CD4-positive, alpha-beta T cell (primary cell): Measurements from ENCODE around the gene GABRB3. TPM values are rescaled to one million over a fixed set of nuclear protein-coding genes. Genes with fewer than 3 reads are reported as not detected.

ENCODE experiments used
- ATAC-seq: fragments of 200-7000 bp; cut with Tn5 transposase; one replicate; pipeline ENCODE4 v1.10.0; 2022; ENCODE audit warnings: mild to moderate bottlenecking; ENCODE audit not compliant: poor library complexity
- CTCF ChIA-PET: fragments of 350-600 bp; sonication (Branson Sonifier 250); formaldehyde crosslinking; loops from one replicate; lab custom pipeline; 2021; ENCODE audit warnings: antibody characterized with exemption, inconsistent platforms; lab: Charles Lee
- POLR2A ChIA-PET: fragments of 350-600 bp; sonication (Branson Sonifier 250); formaldehyde crosslinking; loops from one replicate; lab custom pipeline; 2021; ENCODE audit warnings: antibody characterized with exemption, inconsistent platforms; lab: Charles Lee
- DNase-seq, 14 experiments: peaks; one replicate each; pipeline ENCODE4 v3.0.0-alpha.2; 2013 to 2020; ENCODE audit warnings: mixed read lengths in 2 of 14
- H3K27ac ChIP-seq, 2 donors: one replicate each; pipeline versions ENCODE4 v1.5.1 to v1.7.0; 2013; ENCODE audit warnings: low read length in 2 of 2, low read depth in 1 of 2, mild to moderate bottlenecking in 1 of 2
- H3K27me3 ChIP-seq, 2 experiments: 1 replicate in 1 of 2; 2 replicates in 1 of 2; pipeline versions ENCODE4 v1.6.1 to v1.7.0; 2013; ENCODE audit warnings: low read length in 2 of 2, control low read depth in 1 of 2, mild to moderate bottlenecking in 1 of 2, moderate library complexity in 1 of 2; ENCODE audit not compliant: insufficient read depth in 2 of 2, control insufficient read depth in 1 of 2
- H3K36me3 ChIP-seq: one replicate; pipeline ENCODE4 v1.6.1; 2013; ENCODE audit warnings: low read length, control low read depth; ENCODE audit not compliant: insufficient read depth
- H3K4me1 ChIP-seq: one replicate; pipeline ENCODE4 v1.6.1; 2013; ENCODE audit warnings: low read length, control low read depth; ENCODE audit not compliant: insufficient read depth
- H3K4me3 ChIP-seq: one replicate; pipeline ENCODE4 v1.5.1; 2013; ENCODE audit warnings: mild to moderate bottlenecking, low read length, moderate library complexity
- H3K9me3 ChIP-seq, 2 experiments: 1 replicate in 1 of 2; 2 replicates in 1 of 2; pipeline versions ENCODE4 v1.6.1 to v1.7.0; 2013; ENCODE audit warnings: low read length in 2 of 2, mild to moderate bottlenecking in 2 of 2, control low read depth in 1 of 2, moderate library complexity in 1 of 2; ENCODE audit not compliant: control insufficient read depth in 1 of 2, insufficient read depth in 1 of 2
- H3K27ac Mint-ChIP-seq: one replicate; pipeline ENCODE4 v1.8.0; 2020; ENCODE audit warnings: mixed read lengths
- H3K27me3 Mint-ChIP-seq: one replicate; pipeline ENCODE4 v1.8.0; 2021; ENCODE audit warnings: mixed read lengths
- H3K36me3 Mint-ChIP-seq: one replicate; pipeline ENCODE4 v1.8.0; 2021; ENCODE audit warnings: low read depth, mixed read lengths
- H3K4me1 Mint-ChIP-seq: one replicate; pipeline ENCODE4 v1.8.0; 2021; ENCODE audit warnings: low read depth, mixed read lengths
- H3K4me3 Mint-ChIP-seq: one replicate; pipeline ENCODE4 v1.8.0; 2020; ENCODE audit warnings: mild to moderate bottlenecking, mixed read lengths
- H3K9me3 Mint-ChIP-seq: one replicate; pipeline ENCODE4 v1.8.0; 2020; ENCODE audit warnings: mixed read lengths
- intact Hi-C, 2 experiments: fragments of 100-400 bp; cut with DNase I in 1 of 2; cut with micrococcal nuclease in 1 of 2; formaldehyde crosslinking; loops; one replicate each; pipeline versions ENCODE4 v1.15.1 to v1.9.0; 2023 to 2025; cut with DNase I, micrococcal nuclease
- total RNA-seq, 174 experiments: library from RNA in 2 of 174; stranded (reverse) in 2 of 174; gene quantifications; one replicate each; pipeline ENCODE4 v1.2.3 and lab custom pipeline; 2021 to 2026
- TF ChIP-seq, protein P1 (sequence below): fragments of 200-600 bp; IDR thresholded peaks from one replicate; pipeline ENCODE4 v1.8.0; 2022; ENCODE audit warnings: antibody characterized with exemption, mild to moderate bottlenecking

The GABRB3 gene
- total RNA-seq, 2 experiments from 2014 or later, result not detected

DNA sequence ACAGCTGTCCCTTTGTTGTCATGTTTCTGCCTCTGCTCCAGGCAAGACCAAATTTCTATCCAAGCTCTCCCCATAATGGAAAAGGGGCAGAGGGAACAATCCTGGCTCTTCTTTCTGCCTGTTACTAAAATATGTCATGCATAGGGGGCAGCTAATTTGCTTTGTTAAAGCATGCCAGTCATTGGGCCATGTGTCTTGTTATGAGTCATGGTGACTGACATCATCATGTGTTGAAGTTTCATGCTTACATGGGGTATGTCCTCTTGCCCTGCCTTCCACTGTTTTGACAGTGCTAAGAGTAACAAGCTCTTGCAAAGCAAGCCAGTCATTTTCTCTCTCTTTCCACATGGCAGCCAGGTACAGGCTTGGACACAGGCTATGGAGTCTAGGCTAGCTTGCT is 268.9 kb downstream of the GABRB3 start:
- intact Hi-C loops, result loop anchor here in 1 of 2 experiments (10.0 kb wide), 1 partner anchor 61 kb away; no protein-coding TSS in a partner anchor
- ChIA-PET POLR2A (no interaction called here), CTCF (no interaction called here)
- Histone ChIP-seq H3K4me1 (no peaks in the 10 kb centered on the region), H3K27me3 (no peaks in the 10 kb centered on the region), H3K9me3 (peaks cover 5 to 6% of the 10 kb centered on the region in 2 experiments), H3K27ac (no peak overlapping the region), H3K36me3 (no peaks in the 10 kb centered on the region), H3K4me3 (no peak overlapping the region)
- Mint-ChIP-seq H3K4me1 (no peaks in the 10 kb centered on the region), H3K27ac (no peak overlapping the region), H3K4me3 (no peak overlapping the region), H3K27me3 (no peaks in the 10 kb centered on the region), H3K36me3 (no peaks in the 10 kb centered on the region), H3K9me3 (peaks cover 7% of the 10 kb centered on the region)
- DNase-seq (no peak), ATAC-seq (no peak)
- TF ChIP-seq, protein P1, sequence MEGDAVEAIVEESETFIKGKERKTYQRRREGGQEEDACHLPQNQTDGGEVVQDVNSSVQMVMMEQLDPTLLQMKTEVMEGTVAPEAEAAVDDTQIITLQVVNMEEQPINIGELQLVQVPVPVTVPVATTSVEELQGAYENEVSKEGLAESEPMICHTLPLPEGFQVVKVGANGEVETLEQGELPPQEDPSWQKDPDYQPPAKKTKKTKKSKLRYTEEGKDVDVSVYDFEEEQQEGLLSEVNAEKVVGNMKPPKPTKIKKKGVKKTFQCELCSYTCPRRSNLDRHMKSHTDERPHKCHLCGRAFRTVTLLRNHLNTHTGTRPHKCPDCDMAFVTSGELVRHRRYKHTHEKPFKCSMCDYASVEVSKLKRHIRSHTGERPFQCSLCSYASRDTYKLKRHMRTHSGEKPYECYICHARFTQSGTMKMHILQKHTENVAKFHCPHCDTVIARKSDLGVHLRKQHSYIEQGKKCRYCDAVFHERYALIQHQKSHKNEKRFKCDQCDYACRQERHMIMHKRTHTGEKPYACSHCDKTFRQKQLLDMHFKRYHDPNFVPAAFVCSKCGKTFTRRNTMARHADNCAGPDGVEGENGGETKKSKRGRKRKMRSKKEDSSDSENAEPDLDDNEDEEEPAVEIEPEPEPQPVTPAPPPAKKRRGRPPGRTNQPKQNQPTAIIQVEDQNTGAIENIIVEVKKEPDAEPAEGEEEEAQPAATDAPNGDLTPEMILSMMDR, result no peak

Other genes starting within 250 kb of the GABRB3 start
- not detected for gene GABRA5, start 94.0 kb upstream of the GABRB3 start, total RNA-seq
- gene GABRG3, start 198.1 kb upstream of the GABRB3 start, total RNA-seq, result not detected